HEK293 (cell line): ENCODE data around the gene PRB2.

Experiments
- BCL6B ChIP-seq: fragments of 450-650 bp; formaldehyde crosslinking; IDR thresholded peaks from 2 replicates; pipeline ENCODE4 v1.5.1; 2017; ENCODE audit warnings: missing biosample characterization, missing genetic modification characterization
- PATZ1 ChIP-seq: fragments of 450-650 bp; formaldehyde crosslinking; IDR thresholded peaks from 2 replicates; pipeline ENCODE4 v1.5.1; 2016; ENCODE audit warnings: missing biosample characterization, missing genetic modification characterization
- ZNF146 ChIP-seq: fragments of 450-650 bp; formaldehyde crosslinking; IDR thresholded peaks from 2 replicates; pipeline ENCODE4 v1.5.1; 2016; ENCODE audit warnings: missing biosample characterization, missing genetic modification characterization
- ZNF530 ChIP-seq: fragments of 450-650 bp; formaldehyde crosslinking; IDR thresholded peaks from 2 replicates; pipeline ENCODE4 v1.5.1; 2016; ENCODE audit warnings: low read depth, missing biosample characterization, missing genetic modification characterization
- ZNF639 ChIP-seq: fragments of 450-650 bp; formaldehyde crosslinking; IDR thresholded peaks from 2 replicates; pipeline ENCODE4 v1.5.1; 2016; ENCODE audit warnings: missing biosample characterization, missing genetic modification characterization

Gene PRB2

GRCh38 chr12:11344500-11344899 is 50.9 kb downstream of the PRB2 start (continued):
- TF ChIP-seq PATZ1 (no peak), ZNF530 (tag by site-specific recombination) (no peak), ZNF146 (tag by site-specific recombination) (no peak), ZNF639 (tag by site-specific recombination) (no peak), BCL6B (tag by site-specific recombination) (no peak)
